ENCODE results near the gene APOA1. TPM values are rescaled to one million over a fixed set of nuclear protein-coding genes. Genes with fewer than 3 reads are reported as not detected.
"Not testable (repeated sequence)": the region's sequence is repeated elsewhere in the genome, so short reads cannot be mapped to it uniquely, and the experiment has no call there.

The APOA1 gene
- total RNA-seq, 1 donor = under 0.01 TPM

- Histone ChIP-seq H3K9me3 (ENCODE audit: low read depth, low read length) (no peaks in the 10 kb centered on the region), H3K27me3 (ENCODE audit: insufficient read depth, low read length) (no peaks in the 10 kb centered on the region), H4K20me1 (ENCODE audit: insufficient read depth, low read length) (no peaks in the 10 kb centered on the region), H3K4me2 (ENCODE audit: insufficient read depth, low read length) (peak overlapping the region; percentile 42), H2AFZ (ENCODE audit: low read length) (peak overlapping the region; percentile 35), H3K4me3 (ENCODE audit: insufficient read depth, low read length) (peak overlapping the region; percentile 60), H3K4me1 (ENCODE audit: insufficient read depth, low read length) (no peaks in the 10 kb centered on the region), H3K36me3 (ENCODE audit: insufficient read depth, low read length) (no peaks in the 10 kb centered on the region), H3K27ac (ENCODE audit: low read depth, low read length) (peak overlapping the region; percentile 1), H3K79me2 (ENCODE audit: insufficient read depth, low read length) (no peaks in the 10 kb centered on the region)
- peak; percentile 99 for DNase-seq (ENCODE audit: insufficient read length, low spot score, missing footprints)
- TF ChIP-seq CTCF (IDR thresholded peaks at IDR 0.05; ENCODE audit: extremely low read depth, low read depth, low read length) = peak; percentile 65
These were observed 1.4 kb downstream of the APOA1 start for GRCh38 chr11:116835791-116836631.

GRCh38 chr11:116835042-116835772 is 2.2 kb downstream of the APOA1 start:
- H3K4me3 ChIP-seq (ENCODE audit: insufficient read depth, low read length) = peak overlapping the region; percentile 60
- peak overlapping the region; percentile 35 for H2AFZ ChIP-seq (ENCODE audit: low read length)
- peak overlapping the region; percentile 42 for H3K4me2 ChIP-seq (ENCODE audit: insufficient read depth, low read length)
- H3K79me2 ChIP-seq (ENCODE audit: insufficient read depth, low read length) = no peaks in the 10 kb centered on the region
- H3K9me3 ChIP-seq (ENCODE audit: low read depth, low read length) = no peaks in the 10 kb centered on the region
- H4K20me1 ChIP-seq (ENCODE audit: insufficient read depth, low read length) = no peaks in the 10 kb centered on the region
- peak overlapping the region; percentile 1 for H3K27ac ChIP-seq (ENCODE audit: low read depth, low read length)
- no peak for DNase-seq (ENCODE audit: insufficient read length, low spot score, missing footprints)
- TF ChIP-seq CTCF (IDR thresholded peaks at IDR 0.05; ENCODE audit: extremely low read depth, low read depth, low read length) = no peak
- H3K4me1 ChIP-seq (ENCODE audit: insufficient read depth, low read length) = no peaks in the 10 kb centered on the region
- no peaks in the 10 kb centered on the region for H3K36me3 ChIP-seq (ENCODE audit: insufficient read depth, low read length)
- H3K27me3 ChIP-seq (ENCODE audit: insufficient read depth, low read length) = no peaks in the 10 kb centered on the region

- DNase-seq (ENCODE audit: insufficient read length, low spot score, missing footprints); H3K4me3 ChIP-seq (ENCODE audit: insufficient read depth, low read length); H3K9me3 ChIP-seq (ENCODE audit: low read depth, low read length): not testable (repeated sequence)
These were observed 2.8 kb downstream of the APOA1 start for GRCh38 chr11:116834535-116835041.

GRCh38 chr11:116833816-116834534 is 3.4 kb downstream of the APOA1 start:
- Histone ChIP-seq H2AFZ (ENCODE audit: low read length) (no peak overlapping the region), H3K4me3 (ENCODE audit: insufficient read depth, low read length) (no peak overlapping the region), H3K4me1 (ENCODE audit: insufficient read depth, low read length) (peaks cover 9% of the 10 kb centered on the region), H3K79me2 (ENCODE audit: insufficient read depth, low read length) (no peaks in the 10 kb centered on the region), H4K20me1 (ENCODE audit: insufficient read depth, low read length) (no peaks in the 10 kb centered on the region), H3K27me3 (ENCODE audit: insufficient read depth, low read length) (no peaks in the 10 kb centered on the region), H3K4me2 (ENCODE audit: insufficient read depth, low read length) (no peak overlapping the region), H3K36me3 (ENCODE audit: insufficient read depth, low read length) (no peaks in the 10 kb centered on the region), H3K9me3 (ENCODE audit: low read depth, low read length) (no peaks in the 10 kb centered on the region), H3K27ac (ENCODE audit: low read depth, low read length) (no peak overlapping the region)
- DNase-seq (ENCODE audit: insufficient read length, low spot score, missing footprints) = no peak
- TF ChIP-seq CTCF (IDR thresholded peaks at IDR 0.05; ENCODE audit: extremely low read depth, low read depth, low read length) = no peak

More at GRCh38 chr11:116834535-116835041, 2.8 kb downstream of the APOA1 start:
- H4K20me1 ChIP-seq (ENCODE audit: insufficient read depth, low read length); H3K27me3 ChIP-seq (ENCODE audit: insufficient read depth, low read length); H3K36me3 ChIP-seq (ENCODE audit: insufficient read depth, low read length); H3K79me2 ChIP-seq (ENCODE audit: insufficient read depth, low read length); H2AFZ ChIP-seq (ENCODE audit: low read length); H3K27ac ChIP-seq (ENCODE audit: low read depth, low read length); H3K4me2 ChIP-seq (ENCODE audit: insufficient read depth, low read length); H3K4me1 ChIP-seq (ENCODE audit: insufficient read depth, low read length): not testable (repeated sequence)

Data from osteoblast (primary cell).